Fibroblast of the aortic adventitia (primary cell): ENCODE results near the gene MEIS1. TPM values are rescaled to one million over a fixed set of nuclear protein-coding genes. Genes with fewer than 3 reads are reported as not detected.

Source experiments
- DNase-seq: peaks from one replicate; pipeline ENCODE4 v3.0.0-alpha.2; 2010; ENCODE audit warnings: low read depth
- H3K4me3 ChIP-seq: 2 replicates; pipeline ENCODE4 v1.5.1; 2011; ENCODE audit warnings: low read depth, mild to moderate bottlenecking, control low read depth, low read length, moderate library complexity
- total RNA-seq: library from RNA; depleted of rRNA; stranded (reverse); fragments of >200 nt; gene quantifications from 2 replicates; pipeline ENCODE4 v1.2.3, GENCODE V29; 2012; ENCODE audit warnings: low replicate concordance
- TF ChIP-seq, protein P1 (sequence below): IDR thresholded peaks from 2 replicates; pipeline ENCODE4 v1.5.1; 2011; ENCODE audit warnings: mild to moderate bottlenecking, low read length, control low read depth, inconsistent platforms; ENCODE audit not compliant: insufficient read depth

MEIS1 gene
- total RNA-seq, 1 donor: 78.2 TPM

DNA sequence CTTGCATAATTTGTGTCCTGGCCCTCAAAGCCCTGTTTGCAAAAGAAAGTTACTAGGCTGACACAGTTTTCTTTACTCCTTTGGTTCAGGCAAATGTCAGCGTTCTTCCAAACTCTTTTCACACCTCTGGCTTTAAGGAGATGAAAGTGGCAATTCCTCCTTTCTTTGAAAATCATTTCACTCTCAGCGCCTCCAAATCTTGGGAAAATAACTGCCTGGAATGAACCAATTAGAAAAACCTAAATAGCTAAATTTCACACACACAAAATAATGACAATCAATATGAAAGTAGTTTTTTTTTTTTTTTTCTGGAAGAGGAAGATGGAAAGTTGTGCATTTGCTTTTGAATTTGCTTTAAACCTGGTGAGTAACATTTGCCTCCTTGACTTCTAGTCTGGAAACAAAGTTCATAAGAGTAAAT, 1.7 kb downstream of the MEIS1 start:
- H3K4me3 ChIP-seq: peak overlapping the region; percentile 93
- DNase-seq: peak; percentile 31
- TF ChIP-seq, protein P1, sequence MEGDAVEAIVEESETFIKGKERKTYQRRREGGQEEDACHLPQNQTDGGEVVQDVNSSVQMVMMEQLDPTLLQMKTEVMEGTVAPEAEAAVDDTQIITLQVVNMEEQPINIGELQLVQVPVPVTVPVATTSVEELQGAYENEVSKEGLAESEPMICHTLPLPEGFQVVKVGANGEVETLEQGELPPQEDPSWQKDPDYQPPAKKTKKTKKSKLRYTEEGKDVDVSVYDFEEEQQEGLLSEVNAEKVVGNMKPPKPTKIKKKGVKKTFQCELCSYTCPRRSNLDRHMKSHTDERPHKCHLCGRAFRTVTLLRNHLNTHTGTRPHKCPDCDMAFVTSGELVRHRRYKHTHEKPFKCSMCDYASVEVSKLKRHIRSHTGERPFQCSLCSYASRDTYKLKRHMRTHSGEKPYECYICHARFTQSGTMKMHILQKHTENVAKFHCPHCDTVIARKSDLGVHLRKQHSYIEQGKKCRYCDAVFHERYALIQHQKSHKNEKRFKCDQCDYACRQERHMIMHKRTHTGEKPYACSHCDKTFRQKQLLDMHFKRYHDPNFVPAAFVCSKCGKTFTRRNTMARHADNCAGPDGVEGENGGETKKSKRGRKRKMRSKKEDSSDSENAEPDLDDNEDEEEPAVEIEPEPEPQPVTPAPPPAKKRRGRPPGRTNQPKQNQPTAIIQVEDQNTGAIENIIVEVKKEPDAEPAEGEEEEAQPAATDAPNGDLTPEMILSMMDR: no peak

DNA sequence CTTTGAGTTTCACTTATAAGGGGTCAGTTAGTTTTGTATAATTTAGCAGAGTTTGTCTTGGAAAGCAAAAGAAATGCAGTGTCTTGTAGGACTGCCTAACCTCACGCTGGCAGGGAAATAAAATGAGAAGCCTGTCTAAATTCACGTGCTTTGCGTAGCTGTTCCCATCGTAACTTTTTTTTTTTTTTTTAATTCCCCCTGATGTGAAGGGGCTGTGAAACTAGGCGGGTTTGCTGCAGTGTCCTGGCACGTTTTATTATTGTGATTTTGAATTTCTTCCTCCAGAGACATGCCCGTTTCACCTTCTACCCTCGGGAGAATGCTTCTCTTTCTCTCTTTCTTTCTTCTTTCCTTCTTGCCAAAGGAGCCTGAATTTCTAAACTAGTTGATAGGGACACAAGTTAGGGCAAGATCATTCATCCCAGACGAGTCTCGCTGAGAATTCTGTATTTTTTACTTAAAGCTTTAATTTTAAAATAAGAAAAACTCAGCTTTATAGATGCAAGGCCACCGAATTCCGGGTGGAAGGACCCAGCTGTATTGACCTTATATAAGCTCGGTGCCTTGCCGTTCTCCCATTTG, 2.3 kb downstream of the MEIS1 start:
- H3K4me3 ChIP-seq: peak overlapping the region; percentile 93
- DNase-seq: peak; percentile 64
- TF ChIP-seq, protein P1: no peak

DNA sequence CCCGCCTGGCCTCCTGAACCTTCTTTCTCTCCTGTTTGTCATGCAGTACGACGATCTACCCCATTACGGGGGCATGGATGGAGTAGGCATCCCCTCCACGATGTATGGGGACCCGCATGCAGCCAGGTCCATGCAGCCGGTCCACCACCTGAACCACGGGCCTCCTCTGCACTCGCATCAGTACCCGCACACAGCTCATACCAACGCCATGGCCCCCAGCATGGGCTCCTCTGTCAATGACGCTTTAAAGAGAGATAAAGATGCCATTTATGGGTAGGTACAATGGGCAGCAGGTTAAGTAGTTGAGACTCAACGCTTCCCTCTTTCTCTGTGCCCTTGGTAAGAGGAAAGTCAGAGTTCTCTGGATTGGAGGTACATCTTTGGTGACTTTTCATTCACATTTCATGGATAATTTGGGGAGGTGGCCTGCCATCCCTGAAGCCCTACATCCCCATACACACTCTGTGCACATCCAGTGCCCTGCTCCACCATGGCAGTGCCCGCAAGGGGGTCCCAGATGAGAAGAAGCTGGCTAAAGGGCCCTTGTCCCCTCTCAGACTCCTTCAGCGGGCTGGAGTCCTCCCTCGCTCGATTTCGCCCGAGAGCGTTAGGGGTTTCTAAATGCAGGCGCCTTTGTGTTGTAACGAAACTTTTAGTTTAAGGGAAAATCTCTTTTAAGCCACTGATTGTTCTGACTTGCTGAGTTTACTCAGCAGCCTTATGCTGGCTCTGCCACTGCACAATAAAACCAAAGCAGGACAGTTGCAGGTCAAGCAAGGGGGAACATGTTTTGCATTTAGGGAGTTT, 3.0 kb downstream of the MEIS1 start:
- DNase-seq: peak; percentile 57
- TF ChIP-seq, protein P1: no peak
- peak overlapping the region; percentile 93 for H3K4me3 ChIP-seq

DNA sequence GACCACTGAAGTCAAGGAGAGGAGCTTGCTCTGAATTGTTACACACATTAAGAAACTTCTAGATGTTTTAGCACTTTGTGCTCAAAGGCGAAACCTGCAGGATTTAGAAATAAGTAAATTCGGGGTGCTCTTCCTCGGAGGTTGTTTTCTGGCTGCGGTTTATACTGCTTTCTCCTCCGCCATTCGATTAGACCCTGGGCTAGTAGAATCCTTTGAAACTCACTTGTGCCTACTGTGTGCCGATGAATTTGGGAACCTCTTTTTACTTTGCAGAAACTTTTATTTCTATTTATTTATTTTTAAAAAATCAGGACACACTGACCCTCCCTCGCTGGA, 3.5 kb downstream of the MEIS1 start:
- TF ChIP-seq, protein P1: no peak
- H3K4me3 ChIP-seq: peak overlapping the region; percentile 93
- DNase-seq: no peak

DNA sequence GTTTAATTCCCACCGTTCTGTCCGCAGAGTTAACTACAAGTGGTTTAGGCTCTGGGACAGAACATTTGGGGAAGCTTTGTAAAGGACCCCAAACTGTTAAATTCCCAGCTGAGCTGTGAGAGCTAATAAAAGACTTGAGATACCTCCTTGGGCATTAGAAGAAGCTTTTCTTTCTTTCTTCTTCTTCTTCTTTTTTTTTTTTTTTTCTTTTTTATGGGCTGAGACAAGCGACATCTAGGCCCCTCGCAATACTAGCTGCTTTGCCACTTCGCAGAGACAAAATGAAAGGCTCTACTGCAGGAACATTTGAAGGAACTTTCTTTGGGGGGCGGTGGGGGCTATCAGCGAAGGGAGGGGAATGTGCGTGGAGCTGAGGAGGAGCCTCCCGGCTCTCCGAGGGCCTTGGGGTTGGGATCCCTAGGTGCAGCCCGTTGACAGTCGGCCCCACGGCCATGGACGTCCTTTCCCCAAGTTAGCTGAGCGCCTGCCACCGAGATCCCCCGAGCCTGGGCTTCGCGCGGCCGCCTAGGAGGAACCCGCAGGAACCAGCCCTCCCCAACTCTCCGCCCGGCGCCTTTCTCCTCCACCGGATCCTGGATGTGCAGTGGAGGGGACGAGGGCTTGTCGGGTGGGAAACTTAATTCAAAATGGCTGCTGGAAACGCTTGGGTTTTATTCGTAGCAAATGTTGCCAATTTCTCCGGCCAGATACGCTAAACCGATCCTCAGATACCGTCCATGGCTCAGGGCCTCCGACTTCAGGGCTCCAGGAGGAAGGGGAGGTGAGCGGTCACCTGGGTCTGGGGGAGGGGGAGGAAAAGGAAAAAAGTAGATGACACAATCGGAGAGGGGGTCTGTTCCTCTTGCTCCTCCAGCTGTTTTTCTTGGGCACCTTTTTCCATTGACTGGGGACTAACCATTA, 4.2 kb downstream of the MEIS1 start:
- TF ChIP-seq, protein P1: no peak
- H3K4me3 ChIP-seq: peak overlapping the region; percentile 93
- DNase-seq: peak; percentile 48

DNA sequence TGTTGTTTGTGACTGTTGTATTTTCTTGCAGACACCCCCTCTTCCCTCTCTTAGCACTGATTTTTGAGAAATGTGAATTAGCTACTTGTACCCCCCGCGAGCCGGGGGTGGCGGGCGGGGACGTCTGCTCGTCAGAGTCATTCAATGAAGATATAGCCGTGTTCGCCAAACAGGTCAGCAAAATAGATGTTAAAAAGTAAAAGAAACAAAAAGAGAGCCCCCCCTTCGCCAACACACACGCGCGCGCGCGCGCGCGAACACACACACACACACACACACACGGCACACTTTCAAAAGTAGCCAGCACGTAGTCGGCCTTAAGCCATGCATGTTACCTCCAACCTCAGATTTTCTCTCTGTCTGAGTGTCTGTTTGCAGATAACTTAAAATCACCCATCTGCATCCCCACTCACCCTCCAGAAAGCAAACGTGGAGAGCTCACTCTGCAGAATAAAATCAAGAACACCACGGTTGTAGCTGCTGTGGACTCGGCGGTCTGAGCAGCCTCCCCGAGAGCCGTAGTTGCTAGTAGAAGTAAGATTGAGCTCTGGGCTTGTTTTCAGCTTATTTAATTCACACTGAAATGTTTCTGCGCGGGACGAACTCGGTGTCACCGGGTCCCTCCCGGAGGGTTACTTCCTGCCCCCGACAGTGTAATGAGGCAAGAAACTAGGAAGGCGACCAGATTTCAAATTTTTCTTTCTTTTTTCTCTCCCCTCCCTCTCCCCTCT, 5.1 kb downstream of the MEIS1 start:
- peak overlapping the region; percentile 93 for H3K4me3 ChIP-seq
- DNase-seq: peak; percentile 65
- TF ChIP-seq, protein P1: no peak
